GM12892 (cell line): Measurements from ENCODE around the gene SEMA6C.
"Not testable (repeated sequence)": the region's sequence is repeated elsewhere in the genome, so short reads cannot be mapped to it uniquely, and the experiment has no call there.

Source experiments
- POLR2A ChIP-seq: IDR thresholded peaks from 2 replicates; pipeline ENCODE4 v1.6.1; 2011; ENCODE audit warnings: low read depth, low read length, control low read depth
- POLR2AphosphoS5 ChIP-seq: IDR thresholded peaks from 2 replicates; pipeline ENCODE4 v1.6.1; 2011; ENCODE audit warnings: low read depth, low read length, control low read depth
- TAF1 ChIP-seq: IDR thresholded peaks from 2 replicates; pipeline ENCODE4 v1.6.1; 2011; ENCODE audit warnings: low read depth, mild to moderate bottlenecking, control low read depth, low read length, borderline replicate concordance

- not testable (repeated sequence) for TF ChIP-seq POLR2A, POLR2AphosphoS5, TAF1
Observed at GRCh38 chr1:151097426-151097825, 49.0 kb downstream of the SEMA6C start.
